ENCODE measurements around the gene IGF1. TPM values are rescaled to one million over a fixed set of nuclear protein-coding genes. Genes with fewer than 3 reads are reported as not detected.

The IGF1 gene
- polyA plus RNA-seq, 1 of the 3 experiments (the other 2 are of a cell fraction) = 0.07 TPM

DNA sequence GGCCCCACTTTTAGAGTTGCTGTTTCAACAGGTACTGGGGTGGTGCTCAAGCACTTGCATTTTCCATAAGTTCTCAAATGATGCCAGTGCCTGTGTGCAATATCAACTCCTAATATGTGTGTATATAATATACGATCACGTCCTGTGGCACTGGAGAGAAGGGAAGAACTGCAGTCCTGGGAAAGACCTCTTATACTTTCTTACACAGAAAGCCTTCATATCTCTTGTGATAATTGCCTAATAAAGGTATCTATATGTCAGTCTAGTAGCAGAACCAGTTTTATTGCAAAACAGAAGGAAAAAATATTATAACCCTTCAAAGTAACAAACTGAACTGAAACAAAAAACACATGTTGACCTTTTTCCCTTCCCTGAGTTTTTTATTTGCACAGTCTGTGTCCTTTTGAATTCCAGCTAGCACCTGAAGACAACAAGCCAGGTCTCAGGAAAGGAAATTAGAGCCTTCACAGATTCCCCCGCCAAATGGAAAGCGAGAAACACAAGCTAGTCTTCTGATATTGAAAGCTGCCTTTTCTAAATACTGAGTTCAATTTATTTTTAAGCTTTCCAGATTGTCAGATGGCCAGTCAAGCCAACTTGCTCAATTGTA is 44.4 kb downstream of the IGF1 start:
- H3K79me2 ChIP-seq (ENCODE audit: insufficient read depth) = no peaks in the 10 kb centered on the region
- peaks cover 0 to 25% of the 10 kb centered on the region in 2 experiments; a peak in 1 of 4 replicates for H3K4me1 ChIP-seq (ENCODE audit: control insufficient read depth in 1 of 2, insufficient read depth in 2 of 2, low read depth in 1 of 2, low read length in 1 of 2)
- no peaks in the 10 kb centered on the region for H4K20me1 ChIP-seq (ENCODE audit: insufficient read depth)
- TF ChIP-seq MXI1 (IDR thresholded peaks at IDR 0.05; ENCODE audit: low read depth, low read length) (no peak), TCF12 (IDR thresholded peaks at IDR 0.05) (no peak)
- TF ChIP-seq, protein P1, sequence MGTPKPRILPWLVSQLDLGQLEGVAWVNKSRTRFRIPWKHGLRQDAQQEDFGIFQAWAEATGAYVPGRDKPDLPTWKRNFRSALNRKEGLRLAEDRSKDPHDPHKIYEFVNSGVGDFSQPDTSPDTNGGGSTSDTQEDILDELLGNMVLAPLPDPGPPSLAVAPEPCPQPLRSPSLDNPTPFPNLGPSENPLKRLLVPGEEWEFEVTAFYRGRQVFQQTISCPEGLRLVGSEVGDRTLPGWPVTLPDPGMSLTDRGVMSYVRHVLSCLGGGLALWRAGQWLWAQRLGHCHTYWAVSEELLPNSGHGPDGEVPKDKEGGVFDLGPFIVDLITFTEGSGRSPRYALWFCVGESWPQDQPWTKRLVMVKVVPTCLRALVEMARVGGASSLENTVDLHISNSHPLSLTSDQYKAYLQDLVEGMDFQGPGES (IDR thresholded peaks at IDR 0.05; ENCODE audit: low read depth, low read length) = no peak
- no peak for DNase-seq
- H3K27me3 ChIP-seq (ENCODE audit: insufficient read depth) = no peaks in the 10 kb centered on the region
- no peak overlapping the region for H3K9ac ChIP-seq
- 16% methylated on average over 4 of the region's 4 CpGs for WGBS (ENCODE audit: low lambda C conversion rate)
- CTCF ChIA-PET = no interaction called here
- no peaks in the 10 kb centered on the region for H3K36me3 ChIP-seq (replicated peaks in 1 of 2; ENCODE audit: control insufficient read depth in 1 of 2, insufficient read depth in 2 of 2, low read length in 1 of 2)
- POLR2A ChIA-PET = no interaction called here
- H3F3A ChIP-seq (replicated peaks; ENCODE audit: insufficient read depth) = no peaks in the 10 kb centered on the region
- no peak overlapping the region for H3K27ac ChIP-seq (ENCODE audit: low read depth in 2 of 2, low read length in 1 of 2)
- H3K9me2 ChIP-seq = no peaks in the 10 kb centered on the region
- H3K9me3 ChIP-seq = no peaks in the 10 kb centered on the region
- no peak overlapping the region for H3K4me3 ChIP-seq (ENCODE audit: low read depth in 2 of 2, low read length in 1 of 2)
- H3K4me2 ChIP-seq = no peak overlapping the region
- no peak overlapping the region for H2AFZ ChIP-seq (ENCODE audit: low read depth)

DNA sequence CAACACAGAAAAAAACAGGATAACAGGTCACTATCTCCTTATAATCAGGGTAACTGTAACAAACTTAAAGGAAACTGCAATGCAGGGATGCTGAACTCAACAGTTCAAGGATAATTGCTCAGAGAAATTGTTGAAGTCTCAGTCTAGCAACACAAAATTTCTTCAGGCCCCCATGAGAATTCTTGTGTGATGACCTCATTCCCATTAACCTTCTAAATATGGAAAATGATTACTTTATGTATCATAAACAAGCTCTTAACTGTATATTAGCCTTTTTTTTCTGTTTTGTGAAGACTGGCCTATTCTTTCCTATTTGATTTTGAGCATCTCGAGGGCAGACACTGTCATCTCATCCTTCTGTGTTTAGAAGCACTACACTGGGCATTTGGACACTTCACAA is 47.1 kb downstream of the IGF1 start:
- no peak for DNase-seq
- Histone ChIP-seq H3K4me2 (no peak overlapping the region), H3K27me3 (ENCODE audit: insufficient read depth) (no peaks in the 10 kb centered on the region), H3K79me2 (ENCODE audit: insufficient read depth) (no peaks in the 10 kb centered on the region), H3K4me1 (ENCODE audit: control insufficient read depth in 1 of 2, insufficient read depth in 2 of 2, low read depth in 1 of 2, low read length in 1 of 2) (peaks cover 0 to 14% of the 10 kb centered on the region in 2 experiments; a peak in 1 of 4 replicates), H4K20me1 (ENCODE audit: insufficient read depth) (no peaks in the 10 kb centered on the region), H3K4me3 (ENCODE audit: low read depth in 2 of 2, low read length in 1 of 2) (no peak overlapping the region), H3K9me3 (no peaks in the 10 kb centered on the region), H3F3A (replicated peaks; ENCODE audit: insufficient read depth) (no peaks in the 10 kb centered on the region), H3K36me3 (replicated peaks in 1 of 2; ENCODE audit: control insufficient read depth in 1 of 2, insufficient read depth in 2 of 2, low read length in 1 of 2) (no peaks in the 10 kb centered on the region), H3K9ac (no peak overlapping the region), H3K27ac (ENCODE audit: low read depth in 2 of 2, low read length in 1 of 2) (no peak overlapping the region), H3K9me2 (no peaks in the 10 kb centered on the region), H2AFZ (ENCODE audit: low read depth) (no peak overlapping the region)
- 13% methylated on average over 1 of the region's 1 CpG for WGBS (ENCODE audit: low lambda C conversion rate)
- CTCF ChIA-PET = no interaction called here
- POLR2A ChIA-PET = no interaction called here
- TF ChIP-seq JUND (IDR thresholded peaks at IDR 0.05) (no peak), EP300 (IDR thresholded peaks at IDR 0.05; ENCODE audit: borderline replicate concordance in 1 of 2, low read depth in 1 of 2, low read length in 1 of 2) (no peak), SIN3A (IDR thresholded peaks at IDR 0.05; ENCODE audit: borderline replicate concordance, low read depth, low read length) (no peak), GABPA (IDR thresholded peaks at IDR 0.05; ENCODE audit: low read depth) (no peak), EZH2phosphoT487 (IDR thresholded peaks at IDR 0.05; ENCODE audit: borderline replicate concordance, low read depth) (no peak), TEAD4 (IDR thresholded peaks at IDR 0.05; ENCODE audit: borderline replicate concordance, insufficient read depth) (no peak), FOSL2 (IDR thresholded peaks at IDR 0.05; ENCODE audit: borderline replicate concordance, low read depth) (no peak), FOXM1 (IDR thresholded peaks at IDR 0.05; ENCODE audit: low read depth) (no peak), POLR2AphosphoS5 (IDR thresholded peaks at IDR 0.05; ENCODE audit: low read depth, low read length) (no peak)
- TF ChIP-seq, protein P2, sequence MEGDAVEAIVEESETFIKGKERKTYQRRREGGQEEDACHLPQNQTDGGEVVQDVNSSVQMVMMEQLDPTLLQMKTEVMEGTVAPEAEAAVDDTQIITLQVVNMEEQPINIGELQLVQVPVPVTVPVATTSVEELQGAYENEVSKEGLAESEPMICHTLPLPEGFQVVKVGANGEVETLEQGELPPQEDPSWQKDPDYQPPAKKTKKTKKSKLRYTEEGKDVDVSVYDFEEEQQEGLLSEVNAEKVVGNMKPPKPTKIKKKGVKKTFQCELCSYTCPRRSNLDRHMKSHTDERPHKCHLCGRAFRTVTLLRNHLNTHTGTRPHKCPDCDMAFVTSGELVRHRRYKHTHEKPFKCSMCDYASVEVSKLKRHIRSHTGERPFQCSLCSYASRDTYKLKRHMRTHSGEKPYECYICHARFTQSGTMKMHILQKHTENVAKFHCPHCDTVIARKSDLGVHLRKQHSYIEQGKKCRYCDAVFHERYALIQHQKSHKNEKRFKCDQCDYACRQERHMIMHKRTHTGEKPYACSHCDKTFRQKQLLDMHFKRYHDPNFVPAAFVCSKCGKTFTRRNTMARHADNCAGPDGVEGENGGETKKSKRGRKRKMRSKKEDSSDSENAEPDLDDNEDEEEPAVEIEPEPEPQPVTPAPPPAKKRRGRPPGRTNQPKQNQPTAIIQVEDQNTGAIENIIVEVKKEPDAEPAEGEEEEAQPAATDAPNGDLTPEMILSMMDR (IDR thresholded peaks at IDR 0.05) = no peak
- TF ChIP-seq, protein P3, sequence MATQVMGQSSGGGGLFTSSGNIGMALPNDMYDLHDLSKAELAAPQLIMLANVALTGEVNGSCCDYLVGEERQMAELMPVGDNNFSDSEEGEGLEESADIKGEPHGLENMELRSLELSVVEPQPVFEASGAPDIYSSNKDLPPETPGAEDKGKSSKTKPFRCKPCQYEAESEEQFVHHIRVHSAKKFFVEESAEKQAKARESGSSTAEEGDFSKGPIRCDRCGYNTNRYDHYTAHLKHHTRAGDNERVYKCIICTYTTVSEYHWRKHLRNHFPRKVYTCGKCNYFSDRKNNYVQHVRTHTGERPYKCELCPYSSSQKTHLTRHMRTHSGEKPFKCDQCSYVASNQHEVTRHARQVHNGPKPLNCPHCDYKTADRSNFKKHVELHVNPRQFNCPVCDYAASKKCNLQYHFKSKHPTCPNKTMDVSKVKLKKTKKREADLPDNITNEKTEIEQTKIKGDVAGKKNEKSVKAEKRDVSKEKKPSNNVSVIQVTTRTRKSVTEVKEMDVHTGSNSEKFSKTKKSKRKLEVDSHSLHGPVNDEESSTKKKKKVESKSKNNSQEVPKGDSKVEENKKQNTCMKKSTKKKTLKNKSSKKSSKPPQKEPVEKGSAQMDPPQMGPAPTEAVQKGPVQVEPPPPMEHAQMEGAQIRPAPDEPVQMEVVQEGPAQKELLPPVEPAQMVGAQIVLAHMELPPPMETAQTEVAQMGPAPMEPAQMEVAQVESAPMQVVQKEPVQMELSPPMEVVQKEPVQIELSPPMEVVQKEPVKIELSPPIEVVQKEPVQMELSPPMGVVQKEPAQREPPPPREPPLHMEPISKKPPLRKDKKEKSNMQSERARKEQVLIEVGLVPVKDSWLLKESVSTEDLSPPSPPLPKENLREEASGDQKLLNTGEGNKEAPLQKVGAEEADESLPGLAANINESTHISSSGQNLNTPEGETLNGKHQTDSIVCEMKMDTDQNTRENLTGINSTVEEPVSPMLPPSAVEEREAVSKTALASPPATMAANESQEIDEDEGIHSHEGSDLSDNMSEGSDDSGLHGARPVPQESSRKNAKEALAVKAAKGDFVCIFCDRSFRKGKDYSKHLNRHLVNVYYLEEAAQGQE (IDR thresholded peaks at IDR 0.05; ENCODE audit: low read depth, low read length) = no peak
- TF ChIP-seq, protein P4, sequence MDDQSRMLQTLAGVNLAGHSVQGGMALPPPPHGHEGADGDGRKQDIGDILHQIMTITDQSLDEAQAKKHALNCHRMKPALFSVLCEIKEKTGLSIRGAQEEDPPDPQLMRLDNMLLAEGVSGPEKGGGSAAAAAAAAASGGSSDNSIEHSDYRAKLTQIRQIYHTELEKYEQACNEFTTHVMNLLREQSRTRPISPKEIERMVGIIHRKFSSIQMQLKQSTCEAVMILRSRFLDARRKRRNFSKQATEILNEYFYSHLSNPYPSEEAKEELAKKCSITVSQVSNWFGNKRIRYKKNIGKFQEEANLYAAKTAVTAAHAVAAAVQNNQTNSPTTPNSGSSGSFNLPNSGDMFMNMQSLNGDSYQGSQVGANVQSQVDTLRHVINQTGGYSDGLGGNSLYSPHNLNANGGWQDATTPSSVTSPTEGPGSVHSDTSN (IDR thresholded peaks at IDR 0.05) = no peak
- TF ChIP-seq, protein P5, sequence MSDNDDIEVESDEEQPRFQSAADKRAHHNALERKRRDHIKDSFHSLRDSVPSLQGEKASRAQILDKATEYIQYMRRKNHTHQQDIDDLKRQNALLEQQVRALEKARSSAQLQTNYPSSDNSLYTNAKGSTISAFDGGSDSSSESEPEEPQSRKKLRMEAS (IDR thresholded peaks at IDR 0.05; ENCODE audit: low read depth) = no peak

Measured in SK-N-SH (cell line).